Natural killer cell (primary cell): Measurements from ENCODE around the gene SERPINC1. TPM values are rescaled to one million over a fixed set of nuclear protein-coding genes. Genes with fewer than 3 reads are reported as not detected.
"Not testable (repeated sequence)": the region's sequence is repeated elsewhere in the genome, so short reads cannot be mapped to it uniquely, and the experiment has no call there.

Source experiments
- ATAC-seq, 3 donors: fragments of 150-1000 bp in 2 of 3; fragments of 200-7000 bp in 1 of 3; cut with Tn5 transposase; 1 replicate in 1 of 3; 2 replicates in 2 of 3; pipeline ENCODE4 v1.10.0; 2021; ENCODE audit warnings: mild to moderate bottlenecking in 2 of 3, moderate library complexity in 2 of 3
- DNase-seq, 2 donors: peaks; one replicate each; pipeline versions ENCODE4 v3.0.0 to v3.0.0-alpha.2; 2013 to 2021; ENCODE audit warnings: mixed read lengths in 1 of 2
- H3K27ac ChIP-seq: one replicate; pipeline ENCODE4 v1.5.1; 2013; ENCODE audit warnings: mild to moderate bottlenecking, low read length
- H3K27me3 ChIP-seq: one replicate; pipeline ENCODE4 v1.6.1; 2013; ENCODE audit warnings: low read length; ENCODE audit not compliant: control insufficient read depth, insufficient read depth
- H3K36me3 ChIP-seq: one replicate; pipeline ENCODE4 v1.6.1; 2013; ENCODE audit warnings: low read length; ENCODE audit not compliant: control insufficient read depth, insufficient read depth
- H3K4me1 ChIP-seq: one replicate; pipeline ENCODE4 v1.6.1; 2013; ENCODE audit warnings: low read length; ENCODE audit not compliant: control insufficient read depth, insufficient read depth
- H3K4me3 ChIP-seq: one replicate; pipeline ENCODE4 v1.5.1; 2013; ENCODE audit warnings: low read length
- H3K9me3 ChIP-seq: one replicate; pipeline ENCODE4 v1.6.1; 2013; ENCODE audit warnings: low read length; ENCODE audit not compliant: control insufficient read depth, insufficient read depth
- H3K27ac Mint-ChIP-seq, 2 donors: one replicate each; pipeline ENCODE4 v1.8.0; 2022; ENCODE audit warnings: mild to moderate bottlenecking in 2 of 2, mixed read lengths in 2 of 2, moderate library complexity in 1 of 2
- H3K27me3 Mint-ChIP-seq, 2 donors: one replicate each; pipeline ENCODE4 v1.8.0; 2022; ENCODE audit warnings: low read depth in 2 of 2, mixed read lengths in 2 of 2
- H3K36me3 Mint-ChIP-seq: one replicate; pipeline ENCODE4 v1.8.0; 2022; ENCODE audit warnings: mixed read lengths
- H3K4me1 Mint-ChIP-seq, 2 donors: one replicate each; pipeline ENCODE4 v1.8.0; 2022; ENCODE audit warnings: mixed read lengths in 2 of 2
- H3K4me3 Mint-ChIP-seq: one replicate; pipeline ENCODE4 v1.8.0; 2022; ENCODE audit warnings: mild to moderate bottlenecking, moderate library complexity, mixed read lengths
- H3K9me3 Mint-ChIP-seq, 2 donors: one replicate each; pipeline ENCODE4 v1.8.0; 2022; ENCODE audit warnings: mixed read lengths in 2 of 2
- CTCF ChIP-seq: fragments of 200-600 bp; IDR thresholded peaks from one replicate; pipeline ENCODE4 v1.8.0; 2022; ENCODE audit warnings: antibody characterized with exemption
- WGBS: methylation state at CpG from one replicate; pipeline ENCODE4 v1.1.7; 2013; ENCODE audit warnings: missing lambda C conversion rate; ENCODE audit not compliant: insufficient coverage; 5-methylcytosine and 5-hydroxymethylcytosine counted together
- intact Hi-C: fragments of 100-400 bp; cut with micrococcal nuclease; formaldehyde crosslinking; loops from one replicate; pipeline ENCODE4 v1.14.2; 2022
- total RNA-seq, 4 donors: library from RNA; stranded (reverse); fragments of 120-200 nt in 1 of 4; gene quantifications; one replicate each; pipeline versions ENCODE4 v1.2.3 to v1.2.4, GENCODE V29; 2013 to 2022

The SERPINC1 gene
- total RNA-seq, 3 donors from 2014 or later (not counting 1 experiment from before 2014, with no cell fraction given): 0.38 to 0.48 TPM; not detected in 1

GRCh38 chr1:173862769-173863223 is 54.3 kb downstream of the SERPINC1 start:
- Histone ChIP-seq H3K27ac (no peak overlapping the region), H3K27me3 (no peaks in the 10 kb centered on the region), H3K4me3 (no peak overlapping the region), H3K9me3 (no peaks in the 10 kb centered on the region), H3K4me1 (peaks cover 10% of the 10 kb centered on the region), H3K36me3 (peaks cover 61% of the 10 kb centered on the region)
- no peak overlapping the region for H3K4me3 Mint-ChIP-seq
- H3K27me3 Mint-ChIP-seq: no peaks in the 10 kb centered on the region
- ATAC-seq (no peak), DNase-seq (no peak)
- H3K27ac Mint-ChIP-seq: no peak overlapping the region
- H3K36me3 Mint-ChIP-seq: peaks cover 30% of the 10 kb centered on the region
- H3K9me3 Mint-ChIP-seq: no peaks in the 10 kb centered on the region
- no peak for TF ChIP-seq CTCF
- peaks cover 40% of the 10 kb centered on the region in 2 donors for H3K4me1 Mint-ChIP-seq
- WGBS: 65% methylated on average over 8 of the region's 8 CpGs
- intact Hi-C loops: loop anchor here (10.0 kb wide), 1 partner anchor 302 kb away; no protein-coding TSS in a partner anchor

DNA sequence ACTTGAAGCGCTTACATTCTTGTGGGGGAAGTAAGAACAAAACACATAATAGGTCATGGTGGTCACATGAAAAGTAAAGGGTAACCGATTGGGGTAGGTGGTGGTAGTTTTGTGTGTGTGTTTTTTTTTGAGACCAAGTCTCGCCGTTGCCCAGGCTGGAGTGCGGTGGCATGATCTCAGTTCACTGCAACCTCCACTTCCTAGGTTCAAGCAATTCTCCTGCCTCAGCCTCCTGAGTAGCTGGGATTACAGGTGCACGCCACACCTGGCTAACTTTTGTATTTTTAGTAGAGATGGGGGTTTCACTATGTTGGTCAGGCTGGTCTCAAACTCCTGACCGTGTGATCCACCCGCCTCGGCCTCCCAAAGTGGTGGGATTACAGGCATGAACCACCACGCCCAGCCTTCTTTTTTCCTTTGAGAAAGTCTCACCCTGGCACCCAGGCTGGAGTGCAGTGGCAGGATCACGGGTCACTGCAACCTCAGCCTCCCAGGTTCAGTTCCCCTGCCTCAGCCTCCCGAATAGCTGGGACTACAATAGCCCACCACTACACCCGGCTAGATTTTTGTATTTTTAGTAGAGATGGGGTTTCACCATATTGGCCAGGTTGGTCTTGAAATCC is 54.9 kb downstream of the SERPINC1 start:
- intact Hi-C loops: loop anchor here (10.0 kb wide), 1 partner anchor 303 kb away; no protein-coding TSS in a partner anchor
- not testable (repeated sequence) for H3K4me3 Mint-ChIP-seq, H3K9me3 Mint-ChIP-seq, H3K9me3 ChIP-seq, H3K27ac ChIP-seq, H3K27me3 ChIP-seq, H3K4me1 ChIP-seq, ATAC-seq, H3K27me3 Mint-ChIP-seq, H3K27ac Mint-ChIP-seq, H3K4me3 ChIP-seq
- H3K36me3 Mint-ChIP-seq: peaks cover 30% of the 10 kb centered on the region
- peaks cover 35 to 36% of the 10 kb centered on the region in 2 donors for H3K4me1 Mint-ChIP-seq
- WGBS: 78% methylated on average over 11 of the region's 13 CpGs
- DNase-seq: peak in 1 of 2 donors; percentile 14
- peaks cover 66% of the 10 kb centered on the region for H3K36me3 ChIP-seq

GRCh38 chr1:173861731-173862145 is 55.4 kb downstream of the SERPINC1 start:
- Histone ChIP-seq H3K4me3 (no peak overlapping the region), H3K9me3 (no peaks in the 10 kb centered on the region), H3K4me1 (peaks cover 4% of the 10 kb centered on the region), H3K27ac (no peak overlapping the region), H3K27me3 (no peaks in the 10 kb centered on the region), H3K36me3 (peaks cover 71% of the 10 kb centered on the region)
- Mint-ChIP-seq H3K4me1 (peaks cover 30 to 31% of the 10 kb centered on the region in 2 donors), H3K27ac (no peak overlapping the region), H3K36me3 (peaks cover 30% of the 10 kb centered on the region), H3K9me3 (no peaks in the 10 kb centered on the region), H3K27me3 (no peaks in the 10 kb centered on the region), H3K4me3 (no peak overlapping the region)
- WGBS: 83% methylated on average over 7 of the region's 7 CpGs
- no peak for TF ChIP-seq CTCF
- ATAC-seq: no peak
- intact Hi-C loops: loop anchor here (10.0 kb wide), 1 partner anchor 303 kb away; no protein-coding TSS in a partner anchor
- peak in 1 of 2 donors; percentile 16 for DNase-seq

DNA sequence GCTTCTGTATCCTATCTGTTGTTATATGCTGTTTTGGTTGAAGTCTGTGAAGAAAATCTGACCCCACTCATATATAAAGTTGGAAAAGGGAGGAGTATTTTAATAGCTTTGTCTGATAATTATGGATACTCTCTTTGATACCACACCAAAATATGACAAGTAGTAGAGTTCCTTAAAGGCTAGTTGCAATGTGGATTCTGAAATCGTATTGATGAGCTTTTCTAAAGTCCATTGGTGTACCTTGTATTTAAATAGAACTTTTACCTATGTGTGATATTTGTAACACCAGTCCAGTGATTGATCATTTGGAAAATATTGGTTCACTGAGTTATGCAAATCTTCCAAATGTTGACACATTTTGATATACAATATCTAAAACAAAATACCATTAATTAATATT is 57.1 kb downstream of the SERPINC1 start:
- DNase-seq (no peak), ATAC-seq (no peak)
- Histone ChIP-seq H3K4me1 (peaks cover 3% of the 10 kb centered on the region), H3K36me3 (peaks cover 65% of the 10 kb centered on the region), H3K27ac (no peak overlapping the region), H3K27me3 (no peaks in the 10 kb centered on the region), H3K4me3 (no peak overlapping the region), H3K9me3 (no peaks in the 10 kb centered on the region)
- Mint-ChIP-seq H3K27me3 (no peaks in the 10 kb centered on the region), H3K36me3 (peaks cover 17% of the 10 kb centered on the region), H3K9me3 (no peaks in the 10 kb centered on the region), H3K4me1 (peaks cover 13 to 20% of the 10 kb centered on the region in 2 donors), H3K27ac (peak overlapping the region in 1 of 2 donors; percentile 29), H3K4me3 (no peak overlapping the region)
- WGBS: no CpG with 5 or more reads among the region's 1 CpG
- intact Hi-C loops: loop anchor here (10.0 kb wide), 1 partner anchor 305 kb away; no protein-coding TSS in a partner anchor
- no peak for TF ChIP-seq CTCF

- DNase-seq, H3K27me3 Mint-ChIP-seq, H3K4me3 ChIP-seq, H3K27ac Mint-ChIP-seq, H3K4me1 ChIP-seq, H3K9me3 ChIP-seq, H3K9me3 Mint-ChIP-seq, ATAC-seq, H3K27me3 ChIP-seq, intact Hi-C loops, H3K27ac ChIP-seq, H3K4me3 Mint-ChIP-seq: not testable (repeated sequence)
- peaks cover 60% of the 10 kb centered on the region for H3K36me3 ChIP-seq
- Mint-ChIP-seq H3K4me1 (peaks cover 9 to 15% of the 10 kb centered on the region in 2 donors), H3K36me3 (peaks cover 17% of the 10 kb centered on the region)
- WGBS: 100% methylated on average over 3 of the region's 5 CpGs
Measured at GRCh38 chr1:173859547-173859946, 57.6 kb downstream of the SERPINC1 start.
